Neural cell (in vitro differentiated cells): ENCODE measurements around the gene MEGF11. TPM values are rescaled to one million over a fixed set of nuclear protein-coding genes. Genes with fewer than 3 reads are reported as not detected.

Experiments used
- H2AFZ ChIP-seq: fragments of 200-600, 300-800 bp; sonication (generic), shearing (Covaris generic); 2 replicates; pipeline ENCODE4 v1.6.0; 2014; ENCODE audit warnings: low read depth, mild to moderate bottlenecking, antibody characterized with exemption, low read length, moderate library complexity
- H3F3A ChIP-seq: fragments of 200-600 bp; shearing (Covaris generic); 2 replicates; pipeline ENCODE4 v1.6.1; 2016; ENCODE audit warnings: mild to moderate bottlenecking, moderate library complexity, mixed read lengths, antibody characterized with exemption, low read length; ENCODE audit not compliant: insufficient read depth, poor library complexity, severe bottlenecking
- H3K27ac ChIP-seq: fragments of 200-600, 300-800 bp; sonication (generic), shearing (Covaris generic); 2 replicates; pipeline ENCODE4 v1.5.1; 2014; ENCODE audit warnings: mild to moderate bottlenecking, low read length, moderate library complexity
- H3K27me3 ChIP-seq: fragments of 300-800, 200-600 bp; sonication (generic), shearing (Covaris generic); 2 replicates; pipeline ENCODE4 v1.6.0; 2014; ENCODE audit warnings: mild to moderate bottlenecking, low read depth, low read length, moderate library complexity; ENCODE audit not compliant: insufficient read depth
- H3K36me3 ChIP-seq: fragments of 300-800, 200-600 bp; sonication (generic), shearing (Covaris generic); 2 replicates; pipeline ENCODE4 v1.5.1; 2014; ENCODE audit warnings: mild to moderate bottlenecking, antibody characterized with exemption, low read length, moderate library complexity; ENCODE audit not compliant: insufficient read depth
- H3K4me2 ChIP-seq: fragments of 300-800, 200-600 bp; sonication (generic), shearing (Covaris generic); 2 replicates; pipeline ENCODE4 v1.6.0; 2014; ENCODE audit warnings: mild to moderate bottlenecking, low read length
- H3K4me3 ChIP-seq: fragments of 300-800, 200-600 bp; sonication (generic), shearing (Covaris generic); 2 replicates; pipeline ENCODE4 v1.5.1; 2014; ENCODE audit warnings: mild to moderate bottlenecking, low read length, moderate library complexity
- H3K79me2 ChIP-seq: fragments of 200-600 bp; shearing (Covaris generic); replicated peaks from 2 replicates; pipeline ENCODE4 v1.6.0; 2014; ENCODE audit warnings: mild to moderate bottlenecking, low read length, moderate library complexity; ENCODE audit not compliant: insufficient read depth
- H3K9ac ChIP-seq: fragments of 300-800, 200-600 bp; sonication (generic), shearing (Covaris generic); 2 replicates; pipeline ENCODE4 v1.6.1; 2016; ENCODE audit warnings: mild to moderate bottlenecking, low read length, mixed read lengths
- H3K9me2 ChIP-seq: fragments of 200-600 bp; shearing (Covaris generic); 2 replicates; pipeline ENCODE4 v1.6.1; 2016; ENCODE audit warnings: mild to moderate bottlenecking, low read length, mixed read lengths; ENCODE audit not compliant: insufficient read depth
- H3K9me3 ChIP-seq: fragments of 200-600, 300-800 bp; sonication (generic), shearing (Covaris generic); 2 replicates; pipeline ENCODE4 v1.6.1; 2016; ENCODE audit warnings: mild to moderate bottlenecking, mixed run types, low read length, moderate library complexity, mixed read lengths
- H4K20me1 ChIP-seq: fragments of 200-600 bp; shearing (Covaris generic); 2 replicates; pipeline ENCODE4 v1.6.1; 2016; ENCODE audit warnings: mild to moderate bottlenecking, mixed run types; ENCODE audit not compliant: insufficient read depth
- EP300 ChIP-seq: fragments of 450-650 bp; conservative IDR thresholded peaks from 2 replicates; pipeline ENCODE4 v1.6.1; 2014; ENCODE audit warnings: antibody characterized with exemption, mild to moderate bottlenecking, moderate library complexity; ENCODE audit not compliant: poor library complexity, severe bottlenecking
- EZH2 ChIP-seq: fragments of 200-600, 300-800 bp; shearing (Covaris generic), sonication (generic); IDR thresholded peaks from 2 replicates; pipeline ENCODE4 v1.6.1; 2014; ENCODE audit warnings: antibody characterized with exemption, low read length, borderline replicate concordance, mild to moderate bottlenecking; ENCODE audit not compliant: insufficient read depth, poor library complexity, severe bottlenecking
- MXI1 ChIP-seq: fragments of 450-650 bp; conservative IDR thresholded peaks from 2 replicates; pipeline ENCODE4 v1.6.1; 2014; ENCODE audit warnings: antibody characterized with exemption, mild to moderate bottlenecking; ENCODE audit not compliant: poor library complexity, severe bottlenecking
- POLR2AphosphoS5 ChIP-seq: IDR thresholded peaks from 2 replicates; pipeline ENCODE4 v1.6.1; 2012
- RAD21 ChIP-seq: fragments of 450-650 bp; conservative IDR thresholded peaks from 2 replicates; pipeline ENCODE4 v1.6.1; 2014; ENCODE audit warnings: antibody characterized with exemption, mild to moderate bottlenecking, moderate library complexity
- SMC3 ChIP-seq: fragments of 450-650 bp; conservative IDR thresholded peaks from 2 replicates; pipeline ENCODE4 v1.6.1; 2014; ENCODE audit warnings: antibody characterized with exemption, mild to moderate bottlenecking, moderate library complexity; ENCODE audit not compliant: poor library complexity
- TAF1 ChIP-seq: IDR thresholded peaks from 2 replicates; pipeline ENCODE4 v1.6.1; 2012; ENCODE audit warnings: low read depth
- polyA plus RNA-seq: library from polyadenylated mRNA; depleted of rRNA; stranded (reverse); fragments of >200 nt; gene quantifications from 2 replicates; pipeline ENCODE4 v1.2.3, GENCODE V29; 2014
- TF ChIP-seq, protein P1 (sequence below): fragments of 450-650 bp; IDR thresholded peaks from 2 replicates; pipeline ENCODE4 v1.5.1; 2014; ENCODE audit warnings: antibody characterized with exemption, mild to moderate bottlenecking, moderate library complexity; ENCODE audit not compliant: poor library complexity, severe bottlenecking
- TF ChIP-seq, protein P2 (sequence below): IDR thresholded peaks from 2 replicates; pipeline ENCODE4 v1.6.1; 2012; ENCODE audit warnings: borderline replicate concordance

Gene MEGF11
- polyA plus RNA-seq, 1 donor from 2014 or later: 0.64 TPM

DNA sequence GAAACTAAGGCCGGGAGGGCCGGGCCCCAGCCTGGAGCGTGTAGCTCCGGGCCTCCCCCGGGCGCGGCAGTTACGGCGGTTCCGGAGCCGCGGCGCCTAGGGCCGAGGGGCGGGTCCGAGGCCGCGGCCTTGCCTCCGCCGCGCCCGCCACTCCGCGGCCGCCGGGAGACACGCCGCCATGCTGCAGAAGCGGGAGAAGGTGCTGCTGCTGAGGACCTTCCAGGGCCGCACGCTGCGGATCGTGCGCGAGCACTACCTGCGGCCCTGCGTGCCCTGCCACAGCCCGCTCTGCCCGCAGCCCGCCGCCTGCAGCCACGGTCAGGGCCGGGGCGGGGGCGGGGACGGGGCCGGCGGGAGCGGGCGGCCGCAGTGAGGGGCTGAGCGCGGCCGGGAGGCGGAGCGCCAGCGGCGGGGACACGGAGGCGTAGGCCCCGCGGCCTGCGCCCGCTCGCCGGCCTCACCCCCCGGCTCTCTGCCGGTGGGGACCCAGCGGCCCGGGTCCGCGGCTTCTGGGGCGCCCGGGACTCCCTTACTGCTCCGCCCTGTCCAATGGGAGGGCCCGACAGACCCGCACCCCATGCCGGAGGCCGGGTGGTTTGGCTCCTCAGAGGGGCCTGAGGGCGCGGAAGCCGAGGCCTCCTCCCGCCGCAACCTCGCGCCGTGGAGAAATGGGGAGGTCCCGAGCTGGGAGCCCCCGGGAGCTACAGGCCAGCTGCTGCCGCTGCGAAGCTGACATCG is 40.0 kb upstream of the MEGF11 start, which contains the start of gene DIS3L:
Gene DIS3L (plus strand): TSS at position 150 of the 738 bp plus-strand sequence. CDS start 29 bp downstream, at position 179.
- Histone ChIP-seq H3K9ac (peak within 1 kb of the TSS; percentile 72), H3K79me2 (peaks cover 3% of the 10 kb centered on the region), H3K9me3 (no peaks in the 10 kb centered on the region), H3K27ac (peak within 1 kb of the TSS; percentile 63), H3K9me2 (no peaks in the 10 kb centered on the region), H3K4me3 (peak within 1 kb of the TSS; percentile 67), H2AFZ (peak within 1 kb of the TSS; percentile 66), H3F3A (no peaks in the 10 kb centered on the region), H3K27me3 (no peaks in the 10 kb centered on the region), H3K36me3 (no peaks in the 10 kb centered on the region), H4K20me1 (no peaks in the 10 kb centered on the region), H3K4me2 (peak within 1 kb of the TSS; percentile 88)
- peak; percentile 55 for TF ChIP-seq MXI1
- TF ChIP-seq RAD21: no peak
- TF ChIP-seq TAF1: peak; percentile 63
- TF ChIP-seq, protein P1, sequence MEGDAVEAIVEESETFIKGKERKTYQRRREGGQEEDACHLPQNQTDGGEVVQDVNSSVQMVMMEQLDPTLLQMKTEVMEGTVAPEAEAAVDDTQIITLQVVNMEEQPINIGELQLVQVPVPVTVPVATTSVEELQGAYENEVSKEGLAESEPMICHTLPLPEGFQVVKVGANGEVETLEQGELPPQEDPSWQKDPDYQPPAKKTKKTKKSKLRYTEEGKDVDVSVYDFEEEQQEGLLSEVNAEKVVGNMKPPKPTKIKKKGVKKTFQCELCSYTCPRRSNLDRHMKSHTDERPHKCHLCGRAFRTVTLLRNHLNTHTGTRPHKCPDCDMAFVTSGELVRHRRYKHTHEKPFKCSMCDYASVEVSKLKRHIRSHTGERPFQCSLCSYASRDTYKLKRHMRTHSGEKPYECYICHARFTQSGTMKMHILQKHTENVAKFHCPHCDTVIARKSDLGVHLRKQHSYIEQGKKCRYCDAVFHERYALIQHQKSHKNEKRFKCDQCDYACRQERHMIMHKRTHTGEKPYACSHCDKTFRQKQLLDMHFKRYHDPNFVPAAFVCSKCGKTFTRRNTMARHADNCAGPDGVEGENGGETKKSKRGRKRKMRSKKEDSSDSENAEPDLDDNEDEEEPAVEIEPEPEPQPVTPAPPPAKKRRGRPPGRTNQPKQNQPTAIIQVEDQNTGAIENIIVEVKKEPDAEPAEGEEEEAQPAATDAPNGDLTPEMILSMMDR: no peak
- no peak for TF ChIP-seq EZH2
- TF ChIP-seq POLR2AphosphoS5: peak; percentile 43
- TF ChIP-seq EP300: no peak

DNA sequence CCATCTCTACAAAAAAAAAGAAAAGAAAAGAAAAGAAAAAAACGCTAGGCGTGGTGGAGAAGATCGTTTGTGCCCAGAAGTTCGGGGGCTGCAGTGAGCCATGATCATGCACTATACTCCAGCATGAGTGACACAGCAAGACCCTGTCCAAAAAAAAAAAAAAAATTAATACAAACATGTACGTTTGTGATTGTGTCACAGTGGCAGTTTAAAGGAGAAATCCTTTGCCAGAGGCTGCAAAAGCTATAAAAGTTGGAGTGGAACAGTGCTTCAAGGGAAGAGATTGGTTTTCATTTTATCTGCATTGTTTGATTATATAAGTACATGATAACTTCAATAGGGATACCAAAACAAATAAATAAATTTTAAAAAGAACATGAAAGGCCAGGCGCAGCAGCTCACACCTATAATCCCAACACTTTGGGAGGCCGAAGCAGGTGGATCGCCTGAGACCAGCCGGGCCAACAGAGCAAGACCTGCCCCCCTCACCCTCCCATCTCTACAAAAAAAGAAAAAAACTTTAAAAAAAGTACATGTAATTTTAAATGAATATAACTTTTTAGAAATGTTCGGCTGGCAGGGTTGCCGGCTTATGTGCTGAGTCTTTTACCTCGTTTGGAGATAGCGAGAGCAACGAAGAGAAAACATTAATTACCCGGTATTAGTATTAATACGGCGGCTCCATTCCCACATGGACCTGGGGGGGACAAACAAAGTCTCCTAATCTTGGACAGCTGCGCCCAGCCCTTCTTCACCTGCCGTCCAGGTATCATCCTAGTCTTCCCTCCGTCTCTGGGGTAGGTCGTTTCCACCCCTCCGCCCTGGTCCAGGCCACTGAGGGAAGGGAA is 39.2 kb upstream of the MEGF11 start:
- no peak for TF ChIP-seq MXI1
- TF ChIP-seq, protein P1: no peak
- TF ChIP-seq, protein P2, sequence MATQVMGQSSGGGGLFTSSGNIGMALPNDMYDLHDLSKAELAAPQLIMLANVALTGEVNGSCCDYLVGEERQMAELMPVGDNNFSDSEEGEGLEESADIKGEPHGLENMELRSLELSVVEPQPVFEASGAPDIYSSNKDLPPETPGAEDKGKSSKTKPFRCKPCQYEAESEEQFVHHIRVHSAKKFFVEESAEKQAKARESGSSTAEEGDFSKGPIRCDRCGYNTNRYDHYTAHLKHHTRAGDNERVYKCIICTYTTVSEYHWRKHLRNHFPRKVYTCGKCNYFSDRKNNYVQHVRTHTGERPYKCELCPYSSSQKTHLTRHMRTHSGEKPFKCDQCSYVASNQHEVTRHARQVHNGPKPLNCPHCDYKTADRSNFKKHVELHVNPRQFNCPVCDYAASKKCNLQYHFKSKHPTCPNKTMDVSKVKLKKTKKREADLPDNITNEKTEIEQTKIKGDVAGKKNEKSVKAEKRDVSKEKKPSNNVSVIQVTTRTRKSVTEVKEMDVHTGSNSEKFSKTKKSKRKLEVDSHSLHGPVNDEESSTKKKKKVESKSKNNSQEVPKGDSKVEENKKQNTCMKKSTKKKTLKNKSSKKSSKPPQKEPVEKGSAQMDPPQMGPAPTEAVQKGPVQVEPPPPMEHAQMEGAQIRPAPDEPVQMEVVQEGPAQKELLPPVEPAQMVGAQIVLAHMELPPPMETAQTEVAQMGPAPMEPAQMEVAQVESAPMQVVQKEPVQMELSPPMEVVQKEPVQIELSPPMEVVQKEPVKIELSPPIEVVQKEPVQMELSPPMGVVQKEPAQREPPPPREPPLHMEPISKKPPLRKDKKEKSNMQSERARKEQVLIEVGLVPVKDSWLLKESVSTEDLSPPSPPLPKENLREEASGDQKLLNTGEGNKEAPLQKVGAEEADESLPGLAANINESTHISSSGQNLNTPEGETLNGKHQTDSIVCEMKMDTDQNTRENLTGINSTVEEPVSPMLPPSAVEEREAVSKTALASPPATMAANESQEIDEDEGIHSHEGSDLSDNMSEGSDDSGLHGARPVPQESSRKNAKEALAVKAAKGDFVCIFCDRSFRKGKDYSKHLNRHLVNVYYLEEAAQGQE: no peak
- no peak for TF ChIP-seq SMC3
- H4K20me1 ChIP-seq: no peaks in the 10 kb centered on the region
- peak overlapping the region; percentile 34 for H2AFZ ChIP-seq
- H3K79me2 ChIP-seq: peaks cover 3% of the 10 kb centered on the region
- H3K9ac ChIP-seq: peak overlapping the region; percentile 72
- no peaks in the 10 kb centered on the region for H3K36me3 ChIP-seq
- H3K4me2 ChIP-seq: no peak overlapping the region
- peak overlapping the region; percentile 67 for H3K4me3 ChIP-seq
- H3K9me3 ChIP-seq: no peaks in the 10 kb centered on the region
- no peaks in the 10 kb centered on the region for H3K27me3 ChIP-seq
- no peaks in the 10 kb centered on the region for H3F3A ChIP-seq
- H3K27ac ChIP-seq: peak overlapping the region; percentile 54
- no peaks in the 10 kb centered on the region for H3K9me2 ChIP-seq
